ENCODE results near the gene PRCD. TPM values are rescaled to one million over a fixed set of nuclear protein-coding genes. Genes with fewer than 3 reads are reported as not detected.

The PRCD gene
- total and polyA plus RNA-seq, 2 donors from 2014 or later, result 2.2 TPM; not detected in 1

GRCh38 chr17:76577876-76578275 is 38.0 kb downstream of the PRCD start:
- DNase-seq (no peak), FAIRE-seq (no peak)
- Histone ChIP-seq H3K9me3 (ENCODE audit: control insufficient read depth in 2 of 3, insufficient read depth in 1 of 3, low read length in 3 of 3) (no peaks in the 10 kb centered on the region), H3K36me3 (ENCODE audit: control insufficient read depth in 2 of 3, insufficient read depth in 3 of 3, low read length in 3 of 3) (no peaks in the 10 kb centered on the region), H3K27ac (ENCODE audit: low read depth in 2 of 2, low read length in 2 of 2) (no peak overlapping the region), H3K27me3 (ENCODE audit: control insufficient read depth, insufficient read depth, low read length) (no peaks in the 10 kb centered on the region), H3K4me1 (ENCODE audit: control insufficient read depth in 2 of 3, insufficient read depth in 2 of 3, low read depth in 1 of 3, low read length in 3 of 3) (no peaks in the 10 kb centered on the region), H3K4me3 (ENCODE audit: low read length in 3 of 3) (no peak overlapping the region), H3K9ac (ENCODE audit: low read length in 3 of 3) (no peak overlapping the region)
- intact Hi-C loops (cut with DNase I), result no loop called here
- TF ChIP-seq CTCF (IDR thresholded peaks at IDR 0.05; ENCODE audit: borderline replicate concordance, extremely low read depth, insufficient read depth), result no peak

DNA sequence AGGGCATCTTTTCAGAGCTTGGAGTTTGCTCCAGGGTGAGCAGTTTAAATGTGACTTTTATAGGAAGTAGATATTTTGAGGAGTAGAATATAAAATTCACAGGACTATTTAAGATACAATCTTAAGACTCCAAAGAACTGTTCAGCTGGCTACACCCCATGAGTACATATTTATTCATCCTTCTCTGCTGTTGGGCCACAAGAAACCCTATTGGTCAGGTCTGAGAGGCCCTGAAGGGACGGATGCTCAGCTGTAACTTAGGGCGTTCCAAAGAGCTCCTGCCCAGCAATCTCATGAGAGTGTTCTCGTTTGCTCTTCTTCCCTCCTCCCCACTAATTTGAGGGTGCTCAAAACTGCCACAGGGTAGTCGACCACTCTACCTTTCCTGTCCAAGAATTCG is 38.5 kb downstream of the PRCD start:
- H3K27ac ChIP-seq (ENCODE audit: low read depth in 2 of 2, low read length in 2 of 2), result no peak overlapping the region
- no peak for FAIRE-seq
- no peak for TF ChIP-seq CTCF (IDR thresholded peaks at IDR 0.05; ENCODE audit: borderline replicate concordance, extremely low read depth, insufficient read depth)

GRCh38 chr17:76579281-76579680 is 39.4 kb downstream of the PRCD start:
- FAIRE-seq (no peak), DNase-seq (no peak)
- Histone ChIP-seq H3K27ac (ENCODE audit: low read depth in 2 of 2, low read length in 2 of 2) (no peak overlapping the region), H3K4me3 (ENCODE audit: low read length in 3 of 3) (no peak overlapping the region), H3K27me3 (ENCODE audit: control insufficient read depth, insufficient read depth, low read length) (peaks cover 3% of the 10 kb centered on the region), H3K9me3 (ENCODE audit: control insufficient read depth in 2 of 3, insufficient read depth in 1 of 3, low read length in 3 of 3) (no peaks in the 10 kb centered on the region), H3K9ac (ENCODE audit: low read length in 3 of 3) (no peak overlapping the region), H3K4me1 (ENCODE audit: control insufficient read depth in 2 of 3, insufficient read depth in 2 of 3, low read depth in 1 of 3, low read length in 3 of 3) (no peaks in the 10 kb centered on the region), H3K36me3 (ENCODE audit: control insufficient read depth in 2 of 3, insufficient read depth in 3 of 3, low read length in 3 of 3) (no peaks in the 10 kb centered on the region)
- no peak for TF ChIP-seq CTCF (IDR thresholded peaks at IDR 0.05; ENCODE audit: borderline replicate concordance, extremely low read depth, insufficient read depth)
- intact Hi-C loops (cut with DNase I), result no loop called here

More for the DNA sequence above, 38.5 kb downstream of the PRCD start:
- no peak for DNase-seq
- H3K36me3 ChIP-seq (ENCODE audit: control insufficient read depth in 2 of 3, insufficient read depth in 3 of 3, low read length in 3 of 3), result no peaks in the 10 kb centered on the region
- no peaks in the 10 kb centered on the region for H3K4me1 ChIP-seq (ENCODE audit: control insufficient read depth in 2 of 3, insufficient read depth in 2 of 3, low read depth in 1 of 3, low read length in 3 of 3)
- no peaks in the 10 kb centered on the region for H3K27me3 ChIP-seq (ENCODE audit: control insufficient read depth, insufficient read depth, low read length)
- H3K9me3 ChIP-seq (ENCODE audit: control insufficient read depth in 2 of 3, insufficient read depth in 1 of 3, low read length in 3 of 3), result no peaks in the 10 kb centered on the region
- H3K9ac ChIP-seq (ENCODE audit: low read length in 3 of 3), result no peak overlapping the region
- intact Hi-C loops (cut with DNase I), result no loop called here
- H3K4me3 ChIP-seq (ENCODE audit: low read length in 3 of 3), result no peak overlapping the region

DNA sequence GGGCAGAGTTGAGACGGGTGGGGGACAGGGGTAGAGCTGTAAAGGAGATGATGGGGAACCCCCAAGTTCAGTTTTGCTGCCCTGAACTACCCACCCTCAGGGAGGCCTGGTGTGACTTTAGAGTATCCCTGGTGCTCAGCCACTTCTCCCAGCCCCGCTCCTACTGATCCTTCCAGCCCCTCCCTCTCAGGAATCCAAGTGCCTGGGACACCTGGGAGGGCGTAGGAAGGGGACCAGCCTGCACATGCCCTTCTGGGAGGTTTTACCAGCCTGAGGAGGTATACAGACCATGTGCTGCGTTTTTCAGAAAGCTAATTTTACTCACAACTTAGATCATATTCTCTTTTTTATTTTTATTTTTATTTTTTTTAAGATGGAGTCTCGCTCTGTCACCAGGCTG is 41.7 kb downstream of the PRCD start:
- H3K4me3 ChIP-seq (ENCODE audit: low read length in 3 of 3), result no peak overlapping the region
- no peak overlapping the region for H3K9ac ChIP-seq (ENCODE audit: low read length in 3 of 3)
- FAIRE-seq (no peak), DNase-seq (no peak)
- H3K36me3 ChIP-seq (ENCODE audit: control insufficient read depth in 2 of 3, insufficient read depth in 3 of 3, low read length in 3 of 3), result no peaks in the 10 kb centered on the region
- H3K27me3 ChIP-seq (ENCODE audit: control insufficient read depth, insufficient read depth, low read length), result peaks cover 7% of the 10 kb centered on the region
- no peak for TF ChIP-seq CTCF (IDR thresholded peaks at IDR 0.05; ENCODE audit: borderline replicate concordance, extremely low read depth, insufficient read depth)
- H3K27ac ChIP-seq (ENCODE audit: low read depth in 2 of 2, low read length in 2 of 2), result no peak overlapping the region
- no peaks in the 10 kb centered on the region for H3K9me3 ChIP-seq (ENCODE audit: control insufficient read depth in 2 of 3, insufficient read depth in 1 of 3, low read length in 3 of 3)
- intact Hi-C loops (cut with DNase I), result no loop called here
- H3K4me1 ChIP-seq (ENCODE audit: control insufficient read depth in 2 of 3, insufficient read depth in 2 of 3, low read depth in 1 of 3, low read length in 3 of 3), result no peaks in the 10 kb centered on the region
